ENCODE measurements around the gene TUBGCP3.

TUBGCP3 gene

DNA sequence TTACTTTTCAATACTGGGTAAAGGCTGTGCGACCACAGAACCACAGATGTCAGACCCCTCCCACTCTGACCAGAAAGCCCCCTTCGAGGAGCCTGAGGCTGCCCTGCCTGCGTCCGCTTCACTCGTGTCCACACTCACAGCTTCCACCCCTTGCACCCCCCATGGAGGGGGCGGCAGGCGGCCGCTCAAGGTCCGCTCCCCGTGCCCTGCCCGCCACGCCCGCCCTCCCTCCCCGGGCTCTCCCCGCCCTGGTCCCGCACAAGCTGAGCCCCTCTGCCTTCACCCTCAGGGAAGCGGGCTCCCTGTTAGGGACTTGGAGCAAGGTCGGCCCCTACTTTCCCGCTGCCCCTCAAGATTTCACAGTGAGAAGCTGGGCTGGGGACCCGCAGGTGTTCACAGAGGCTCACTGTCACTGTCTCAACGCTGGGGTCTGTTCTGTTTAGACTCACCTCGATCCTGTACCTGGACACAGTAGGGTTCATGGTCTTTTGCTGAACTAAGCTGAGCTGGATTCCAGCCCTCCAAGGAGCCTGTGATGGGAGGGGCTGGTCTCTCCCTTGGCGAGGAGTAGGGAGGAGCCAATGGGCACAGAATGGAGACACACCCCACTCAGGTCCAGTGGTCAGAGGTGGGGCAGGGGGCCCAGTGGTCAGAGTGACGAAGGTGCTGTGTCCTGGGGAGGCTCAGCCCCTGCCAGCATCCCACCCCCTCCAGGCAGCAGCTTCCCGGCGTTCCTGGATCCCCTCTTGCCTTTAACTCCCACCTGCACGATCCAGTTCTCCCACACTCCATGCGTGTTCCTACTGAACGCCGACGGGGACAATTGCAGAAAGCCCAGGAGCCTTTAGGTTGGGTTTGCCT is 142.3 kb downstream of the TUBGCP3 start:
- DNase-seq (ENCODE audit: low read depth): no peak
- TF ChIP-seq, protein P1, sequence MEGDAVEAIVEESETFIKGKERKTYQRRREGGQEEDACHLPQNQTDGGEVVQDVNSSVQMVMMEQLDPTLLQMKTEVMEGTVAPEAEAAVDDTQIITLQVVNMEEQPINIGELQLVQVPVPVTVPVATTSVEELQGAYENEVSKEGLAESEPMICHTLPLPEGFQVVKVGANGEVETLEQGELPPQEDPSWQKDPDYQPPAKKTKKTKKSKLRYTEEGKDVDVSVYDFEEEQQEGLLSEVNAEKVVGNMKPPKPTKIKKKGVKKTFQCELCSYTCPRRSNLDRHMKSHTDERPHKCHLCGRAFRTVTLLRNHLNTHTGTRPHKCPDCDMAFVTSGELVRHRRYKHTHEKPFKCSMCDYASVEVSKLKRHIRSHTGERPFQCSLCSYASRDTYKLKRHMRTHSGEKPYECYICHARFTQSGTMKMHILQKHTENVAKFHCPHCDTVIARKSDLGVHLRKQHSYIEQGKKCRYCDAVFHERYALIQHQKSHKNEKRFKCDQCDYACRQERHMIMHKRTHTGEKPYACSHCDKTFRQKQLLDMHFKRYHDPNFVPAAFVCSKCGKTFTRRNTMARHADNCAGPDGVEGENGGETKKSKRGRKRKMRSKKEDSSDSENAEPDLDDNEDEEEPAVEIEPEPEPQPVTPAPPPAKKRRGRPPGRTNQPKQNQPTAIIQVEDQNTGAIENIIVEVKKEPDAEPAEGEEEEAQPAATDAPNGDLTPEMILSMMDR (IDR thresholded peaks at IDR 0.05; ENCODE audit: low read length, missing control alignments): no peak

DNA sequence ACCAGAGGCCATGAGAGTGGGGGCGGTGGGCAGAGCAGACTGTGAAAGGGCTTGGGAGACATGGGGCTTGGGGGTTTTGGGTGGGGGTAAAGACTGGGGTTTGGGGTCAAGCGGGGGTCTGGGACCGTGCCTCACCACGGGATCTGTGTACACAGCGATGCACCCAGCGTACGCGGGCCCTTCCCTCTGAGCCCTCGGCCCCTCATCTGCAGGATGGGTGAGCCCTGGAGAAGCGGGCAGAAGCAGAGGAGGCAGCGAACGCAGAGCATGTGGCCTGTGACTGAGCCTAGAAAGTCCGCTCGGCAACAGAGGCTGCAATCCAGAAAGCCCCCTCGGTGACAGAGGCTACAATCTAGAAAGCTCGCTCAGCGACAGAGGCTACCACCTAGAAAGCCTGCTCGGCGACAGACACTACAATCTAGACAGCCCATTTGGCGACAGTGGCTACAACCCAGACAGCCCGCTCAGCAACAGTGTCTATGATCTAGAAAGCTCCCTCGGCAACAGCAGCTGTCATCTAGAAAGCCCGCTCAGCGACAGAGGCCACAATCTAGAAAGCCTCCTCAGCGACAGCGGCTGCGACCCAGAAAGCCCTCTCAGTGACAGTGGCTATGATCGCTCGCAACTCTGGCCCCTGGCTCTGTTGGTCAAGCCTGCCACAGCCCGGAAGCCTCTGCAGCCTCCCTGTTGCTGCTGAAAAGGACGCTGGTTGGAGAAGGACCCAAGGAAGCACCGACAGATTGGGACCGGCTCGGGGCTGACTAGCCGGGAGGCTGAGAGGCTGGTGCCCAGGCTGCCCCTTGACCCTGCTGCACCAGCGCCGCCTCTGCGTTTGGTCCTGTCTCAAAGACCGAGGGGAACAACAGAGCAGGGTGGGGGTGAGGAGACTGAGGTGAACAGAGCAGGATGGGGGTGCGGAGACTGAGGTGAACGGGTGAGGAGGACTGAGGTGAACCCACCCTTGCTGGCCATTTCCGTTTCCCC is 143.2 kb downstream of the TUBGCP3 start:
- DNase-seq (ENCODE audit: low read depth): no peak
- no peak overlapping the region for H3K4me3 ChIP-seq (replicated peaks; ENCODE audit: low read depth, low read length)
- TF ChIP-seq, protein P1 (IDR thresholded peaks at IDR 0.05; ENCODE audit: low read length, missing control alignments): no peak

More for the DNA sequence above, 142.3 kb downstream of the TUBGCP3 start:
- H3K4me3 ChIP-seq (replicated peaks; ENCODE audit: low read depth, low read length): no peak overlapping the region

DNA sequence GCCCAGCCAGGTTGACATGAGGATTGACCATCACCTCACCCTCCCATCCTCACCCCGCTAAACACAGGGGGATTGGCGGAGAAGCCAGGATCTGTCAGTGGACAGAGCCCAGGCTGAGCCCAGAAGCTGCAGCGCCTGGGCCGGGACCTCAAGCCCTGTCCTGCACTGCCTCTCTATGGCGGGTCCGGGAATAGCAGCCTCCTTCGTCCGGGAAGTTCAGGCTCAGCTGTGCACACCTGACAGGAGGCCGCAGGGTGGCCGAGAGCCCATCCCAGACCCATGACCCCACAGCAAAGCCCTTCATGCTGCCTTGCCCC is 144.0 kb downstream of the TUBGCP3 start:
- no peak overlapping the region for H3K4me3 ChIP-seq (replicated peaks; ENCODE audit: low read depth, low read length)
- peak; percentile 56 for DNase-seq (ENCODE audit: low read depth)
- TF ChIP-seq, protein P1 (IDR thresholded peaks at IDR 0.05; ENCODE audit: low read length, missing control alignments): peak; percentile 77

DNA sequence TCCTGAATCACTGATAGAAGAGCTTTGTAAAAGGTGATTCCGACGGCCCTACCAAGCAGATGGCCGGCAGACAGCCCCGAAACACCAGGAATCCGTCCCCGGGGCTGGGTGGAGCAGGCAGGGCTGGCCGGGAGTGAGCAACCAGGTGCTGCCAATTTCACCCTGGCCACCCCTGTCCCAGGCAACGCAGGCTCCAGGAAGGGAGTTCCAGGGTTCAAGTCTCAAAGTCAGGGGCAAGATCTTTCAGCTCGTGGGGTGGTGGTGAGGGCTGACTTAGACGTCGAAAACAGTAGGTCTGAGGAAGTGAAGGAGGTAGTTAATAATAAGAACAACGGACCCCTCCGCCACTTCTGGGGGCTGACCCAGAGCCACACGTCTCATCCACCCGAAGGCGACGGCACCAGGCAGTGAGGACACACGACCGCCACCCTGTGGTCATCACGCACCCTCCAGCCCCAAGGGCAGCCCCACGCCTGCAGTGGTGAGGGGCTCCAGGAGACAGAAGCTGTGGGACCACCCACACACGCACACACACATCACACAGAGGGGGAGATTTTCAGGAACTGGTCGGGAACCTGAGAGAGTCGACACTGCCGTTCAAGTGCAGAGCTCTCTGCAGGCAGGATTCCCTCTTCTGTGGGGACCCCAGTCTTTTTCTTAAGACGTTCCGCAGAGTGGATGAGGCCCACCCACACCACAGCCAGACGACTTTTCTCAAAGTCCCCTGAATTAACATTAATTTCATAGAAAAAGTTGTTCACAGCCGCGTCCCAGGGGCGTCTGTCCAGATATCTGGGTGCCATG is 144.6 kb downstream of the TUBGCP3 start:
- TF ChIP-seq, protein P1 (IDR thresholded peaks at IDR 0.05; ENCODE audit: low read length, missing control alignments): peak; percentile 39
- no peak for DNase-seq (ENCODE audit: low read depth)
- H3K4me3 ChIP-seq (replicated peaks; ENCODE audit: low read depth, low read length): no peak overlapping the region

DNA sequence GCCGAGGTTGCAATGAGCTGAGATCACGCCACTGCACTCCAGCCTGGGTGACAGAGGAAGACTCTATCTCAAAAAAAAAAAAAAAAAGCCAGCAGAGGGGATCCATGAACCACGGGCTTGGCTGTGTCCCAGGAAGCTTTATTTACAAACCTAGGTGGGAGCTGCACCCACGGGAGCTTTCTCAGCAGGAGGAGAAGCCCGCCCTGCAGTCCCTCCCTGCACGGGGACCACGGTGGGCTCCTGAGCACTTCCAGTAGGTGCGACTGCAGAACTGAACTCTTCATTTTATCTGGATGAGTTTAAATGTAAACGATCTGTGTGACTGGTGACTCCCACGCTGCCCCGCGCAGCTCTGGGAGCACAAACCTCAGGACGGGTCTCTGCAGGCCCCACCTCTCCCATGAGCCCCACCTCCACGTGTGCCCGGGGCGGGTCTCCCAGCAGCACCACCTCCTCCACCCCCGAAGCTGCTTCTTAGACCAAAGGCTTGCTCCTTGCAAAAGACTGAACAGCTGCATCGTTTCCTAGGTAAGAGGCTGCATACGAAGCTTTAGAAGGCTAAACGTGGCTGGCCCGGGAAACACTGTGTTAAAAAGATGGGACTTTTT is 145.4 kb downstream of the TUBGCP3 start:
- TF ChIP-seq, protein P1 (IDR thresholded peaks at IDR 0.05; ENCODE audit: low read length, missing control alignments): no peak
- H3K4me3 ChIP-seq (replicated peaks; ENCODE audit: low read depth, low read length): no peak overlapping the region
- peak; percentile 10 for DNase-seq (ENCODE audit: low read depth)

DNA sequence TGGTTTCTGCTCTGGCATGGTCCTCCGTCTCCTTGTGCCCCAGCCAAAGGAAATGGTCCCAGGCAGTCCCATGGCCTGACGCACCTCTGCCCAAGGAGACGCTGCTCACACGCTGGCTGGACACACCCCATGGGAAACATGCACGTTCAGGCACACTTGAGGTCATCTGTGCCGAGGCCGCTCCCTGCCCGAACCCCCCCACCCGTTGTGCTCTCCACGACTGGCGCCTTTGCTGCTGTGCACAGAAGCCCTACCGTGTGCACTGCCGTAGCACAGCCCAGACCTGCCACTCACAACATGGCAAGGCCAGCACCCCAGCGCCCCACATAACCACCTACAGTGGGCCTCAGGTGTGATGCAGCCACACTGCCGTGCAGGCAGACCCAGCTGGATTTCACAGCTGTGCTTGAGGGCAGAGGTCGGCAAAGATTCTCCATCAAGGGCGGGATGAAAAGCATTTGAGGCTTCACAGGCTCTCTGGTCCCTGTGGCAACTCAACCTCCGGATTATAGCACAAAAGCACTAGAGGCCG is 146.1 kb downstream of the TUBGCP3 start:
- H3K4me3 ChIP-seq (replicated peaks; ENCODE audit: low read depth, low read length): no peak overlapping the region
- TF ChIP-seq, protein P1 (IDR thresholded peaks at IDR 0.05; ENCODE audit: low read length, missing control alignments): no peak
- DNase-seq (ENCODE audit: low read depth): no peak
